ENCODE measurements around the gene TTC23.

TTC23 gene, protein sequence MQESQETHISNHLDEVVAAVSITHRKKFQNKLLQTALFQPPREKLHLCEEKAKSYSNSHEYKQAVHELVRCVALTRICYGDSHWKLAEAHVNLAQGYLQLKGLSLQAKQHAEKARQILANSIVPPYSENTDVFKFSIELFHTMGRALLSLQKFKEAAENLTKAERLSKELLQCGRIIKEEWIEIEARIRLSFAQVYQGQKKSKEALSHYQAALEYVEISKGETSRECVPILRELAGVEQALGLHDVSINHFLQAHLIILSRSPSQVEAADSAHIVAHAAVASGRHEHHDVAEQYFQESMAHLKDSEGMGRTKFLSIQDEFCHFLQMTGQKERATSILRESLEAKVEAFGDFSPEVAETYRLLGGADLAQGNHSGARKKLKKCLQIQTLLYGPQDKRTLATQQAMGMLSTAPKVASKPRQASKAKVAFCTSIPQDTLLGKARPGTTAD

DNA sequence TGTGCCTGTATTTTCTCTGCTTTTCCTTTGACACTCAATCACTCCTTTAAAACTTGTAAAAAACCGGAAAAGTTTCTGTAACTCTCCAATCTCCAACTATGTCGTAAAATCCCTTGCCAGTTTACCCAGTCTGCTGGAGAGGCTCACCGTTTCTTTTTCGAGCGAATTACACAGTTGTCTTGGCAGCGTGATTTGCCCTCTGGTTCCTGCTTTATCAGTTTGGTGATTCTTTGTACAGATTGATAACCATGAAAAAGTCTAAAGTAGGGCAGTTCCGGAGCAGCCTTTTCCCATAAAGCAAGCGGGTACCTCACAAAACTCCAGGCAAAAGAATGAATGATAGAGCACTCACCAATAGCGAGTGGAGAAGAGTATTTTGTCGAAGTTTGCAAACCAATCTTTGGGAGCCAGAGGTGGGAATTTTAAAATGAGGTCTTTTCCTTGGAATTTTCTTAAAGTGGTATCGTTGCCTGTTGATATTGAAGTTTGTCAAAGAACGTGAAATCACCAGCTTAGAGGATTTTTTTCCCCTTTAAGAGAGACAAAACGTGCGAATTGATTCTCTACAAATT lies at the start of gene TTC23:
TSS of gene TTC23 (minus strand) at position 312 of the 572 bp plus-strand sequence. CDS start 20,869 bp downstream, outside the sequence.
- DNase-seq (ENCODE audit: low read depth), result no peak

DNA sequence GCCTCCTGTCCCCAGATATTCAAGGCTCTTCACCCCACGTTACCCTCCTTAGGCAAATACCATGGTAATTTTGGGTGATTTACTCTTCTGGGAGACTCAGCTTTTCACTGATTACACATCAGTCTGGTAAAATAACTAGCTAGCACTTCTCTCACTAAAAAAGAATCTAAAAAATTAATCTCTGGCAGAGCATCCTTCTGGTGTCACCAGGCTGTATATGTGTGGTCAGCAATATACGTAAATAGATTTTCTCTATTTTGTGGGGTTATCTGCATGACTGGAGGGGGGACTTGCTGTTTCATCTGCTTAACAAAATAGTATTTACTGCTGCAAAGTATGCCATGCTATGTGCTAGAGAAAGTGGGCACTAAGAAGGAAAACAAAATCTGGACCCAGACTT lies 47.0 kb upstream of the TTC23 start:
- DNase-seq (ENCODE audit: low read depth), result no peak

DNA sequence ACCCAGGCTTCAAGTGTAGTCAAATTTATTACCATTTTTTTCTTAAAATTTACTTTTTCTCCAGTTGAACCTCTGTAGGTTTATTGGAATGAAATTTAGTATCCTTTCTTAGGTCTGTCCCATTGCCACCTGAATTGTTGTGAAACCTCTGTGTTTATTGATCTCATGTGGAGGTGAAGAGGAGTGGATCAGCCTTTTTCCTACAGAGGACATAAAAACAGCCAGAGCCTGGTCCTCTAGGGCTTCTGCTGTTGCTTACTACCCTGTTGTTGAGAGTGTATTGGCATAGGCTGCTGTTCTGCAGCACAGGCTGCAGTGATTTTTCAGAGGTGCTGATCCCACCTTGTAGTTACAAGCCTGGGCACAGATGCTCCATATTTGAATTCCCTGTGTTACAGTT lies 46.5 kb upstream of the TTC23 start:
- DNase-seq (ENCODE audit: low read depth), result no peak

DNA sequence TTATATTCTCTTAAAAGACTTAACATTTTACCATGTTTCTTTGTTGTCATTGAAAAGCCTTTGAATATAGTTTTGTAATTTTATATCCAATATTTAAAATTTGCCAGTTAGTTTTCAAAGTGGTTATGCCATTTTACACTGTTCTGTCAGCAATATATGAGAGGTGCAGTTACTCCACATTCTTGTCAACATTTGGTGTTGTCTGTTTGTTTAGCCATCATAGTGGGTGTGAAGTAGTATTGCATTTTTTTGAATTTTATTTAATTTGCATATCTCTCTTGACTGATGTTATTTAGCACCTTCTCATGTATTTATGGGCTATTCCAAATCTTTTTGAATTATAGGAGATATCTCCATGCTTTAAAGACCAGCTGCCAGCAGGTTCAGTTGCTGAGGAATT lies 42.3 kb upstream of the TTC23 start:
- DNase-seq (ENCODE audit: low read depth), result no peak

DNA sequence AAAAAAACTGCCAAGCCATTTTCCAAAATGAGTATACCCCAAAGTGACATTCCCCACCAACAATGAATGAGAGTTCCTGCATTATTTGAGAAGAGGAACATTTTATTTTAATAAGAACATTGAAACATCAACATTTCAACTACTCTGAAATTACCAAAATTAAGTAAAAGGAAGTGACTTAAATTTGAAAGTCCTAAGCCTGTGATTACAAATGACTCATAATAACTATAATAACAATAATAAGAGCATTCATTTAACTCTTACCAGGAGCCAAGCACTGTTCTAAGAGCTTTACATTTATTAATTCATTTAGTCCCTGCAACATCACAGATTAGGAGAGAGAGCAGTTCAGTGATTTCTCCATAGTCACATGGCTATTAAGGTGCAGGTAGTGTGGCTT lies 34.3 kb upstream of the TTC23 start:
- DNase-seq (ENCODE audit: low read depth), result no peak

DNA sequence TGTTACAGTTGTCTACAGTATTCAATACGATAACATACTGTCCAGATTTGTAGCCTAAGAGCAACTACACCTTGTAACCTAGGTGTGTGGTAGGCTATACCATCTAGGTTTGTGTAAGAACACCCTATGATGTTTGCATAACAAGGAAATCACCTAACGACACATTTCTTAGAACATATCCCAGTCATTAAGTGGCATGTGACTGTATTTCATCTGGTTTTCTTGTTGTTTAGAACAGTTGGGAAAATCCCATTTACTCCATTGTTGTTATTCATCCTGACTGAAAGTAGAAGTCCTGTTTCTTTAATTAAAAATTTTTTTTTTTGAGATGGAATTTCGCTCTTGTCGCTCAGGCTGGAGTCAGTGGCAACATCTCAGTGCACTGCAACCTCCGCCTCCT lies 33.2 kb upstream of the TTC23 start:
- DNase-seq (ENCODE audit: low read depth), result no peak

DNA sequence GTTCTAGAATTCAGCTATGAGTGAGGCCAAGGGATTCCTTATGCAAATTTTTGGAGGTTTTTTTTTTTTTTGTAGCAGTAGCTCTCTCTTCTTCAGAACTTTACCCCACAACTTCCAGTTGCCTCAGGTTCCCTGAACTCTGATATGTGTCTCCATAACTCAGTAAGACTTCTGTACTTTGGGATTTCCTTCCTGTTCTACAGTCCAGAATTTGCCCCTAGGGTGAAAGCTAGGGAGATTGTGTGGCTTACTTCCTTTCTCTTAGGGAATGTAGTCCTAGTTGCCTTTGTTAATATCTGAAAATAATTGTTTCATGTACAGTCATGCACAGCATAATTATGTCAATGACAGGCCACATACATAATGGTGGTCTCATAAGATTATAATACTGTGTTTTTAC lies 32.7 kb upstream of the TTC23 start:
- DNase-seq (ENCODE audit: low read depth), result no peak

DNA sequence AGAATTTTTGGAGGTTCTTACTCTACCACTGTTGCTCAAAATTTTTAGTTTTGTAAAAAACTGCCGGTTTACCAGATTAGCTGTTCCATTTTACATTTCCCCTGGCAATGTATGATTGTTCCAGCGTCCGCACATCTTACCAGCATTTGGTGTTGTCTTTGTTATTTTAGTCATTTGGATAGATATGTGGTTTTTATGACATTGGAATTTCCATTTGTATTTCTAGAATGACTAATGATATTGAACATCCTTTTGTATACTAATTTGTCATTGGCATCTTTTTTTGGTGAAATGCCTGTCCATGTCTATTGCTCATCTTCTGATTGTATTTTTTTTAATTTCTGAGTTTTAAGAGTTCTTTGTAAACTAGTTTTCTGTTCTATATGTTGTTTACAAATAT lies 30.4 kb upstream of the TTC23 start:
- no peak for DNase-seq (ENCODE audit: low read depth)

DNA sequence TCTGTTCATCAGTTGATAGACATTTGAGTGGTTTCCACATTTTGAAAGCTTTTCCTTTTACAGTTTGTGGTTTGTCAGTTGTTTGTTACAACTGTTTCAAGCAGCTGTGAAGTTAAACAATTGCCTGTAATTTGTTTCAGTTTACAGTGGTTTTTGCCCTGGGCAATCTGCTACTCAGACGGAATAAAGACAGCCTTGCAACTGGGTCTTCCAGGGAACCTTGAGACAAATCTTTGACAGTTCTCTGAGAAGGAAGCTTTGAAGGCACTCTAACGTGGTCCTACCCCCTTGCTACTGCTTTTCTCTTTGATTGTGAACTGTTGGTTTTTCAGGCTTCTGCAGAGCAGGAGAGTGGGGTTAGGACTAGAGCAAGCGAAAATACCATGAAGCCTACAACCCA lies 29.9 kb upstream of the TTC23 start:
- DNase-seq (ENCODE audit: low read depth), result no peak

DNA sequence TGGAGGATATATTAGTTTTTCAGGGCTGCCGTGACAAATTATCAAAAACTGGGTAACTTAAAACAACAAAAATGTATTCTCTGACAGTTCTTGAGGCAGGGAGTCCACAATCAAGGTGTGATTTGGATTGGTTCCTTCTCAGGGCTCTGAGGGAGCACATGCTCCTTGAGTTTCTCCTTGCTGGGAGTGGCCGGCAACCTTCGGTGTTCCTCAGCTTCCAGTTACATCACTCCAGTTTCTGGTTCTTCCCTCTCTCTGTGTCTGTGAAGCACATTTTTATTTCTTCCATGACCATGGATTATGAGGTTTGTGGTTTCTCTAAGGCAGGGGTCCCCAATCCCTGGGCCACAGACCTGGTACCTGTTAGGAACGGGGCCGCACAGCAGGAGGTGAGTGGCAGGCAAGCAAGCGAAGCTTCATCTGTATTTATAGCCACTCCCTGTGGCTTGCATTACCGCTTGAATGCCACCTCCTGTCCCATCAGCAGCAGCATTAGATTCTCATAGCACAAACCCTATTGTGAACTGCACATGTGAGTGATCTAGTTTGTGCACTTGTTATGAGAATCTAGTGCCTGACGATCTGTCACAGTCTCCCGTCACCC lies 26.2 kb upstream of the TTC23 start:
- DNase-seq (ENCODE audit: low read depth), result no peak

DNA sequence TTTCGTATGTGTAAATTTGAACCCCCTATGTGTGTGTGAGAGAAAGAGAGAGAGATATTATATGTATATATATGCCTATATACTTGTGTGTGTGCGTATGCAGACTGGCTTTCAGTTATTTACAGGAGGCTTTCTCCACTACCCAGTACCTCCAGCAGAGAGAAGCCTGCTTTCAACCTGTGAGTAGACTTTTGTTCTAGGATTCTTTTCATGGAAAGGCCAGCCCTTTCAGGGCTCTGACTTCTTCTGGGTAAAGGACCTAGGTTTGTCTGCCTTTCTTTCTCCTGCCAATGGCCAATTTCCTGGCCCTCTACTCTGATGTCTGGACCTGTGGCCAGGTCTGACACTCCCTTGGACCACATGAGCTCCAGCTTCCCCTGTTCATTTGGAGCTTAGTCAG lies 25.7 kb upstream of the TTC23 start:
- DNase-seq (ENCODE audit: low read depth), result no peak

DNA sequence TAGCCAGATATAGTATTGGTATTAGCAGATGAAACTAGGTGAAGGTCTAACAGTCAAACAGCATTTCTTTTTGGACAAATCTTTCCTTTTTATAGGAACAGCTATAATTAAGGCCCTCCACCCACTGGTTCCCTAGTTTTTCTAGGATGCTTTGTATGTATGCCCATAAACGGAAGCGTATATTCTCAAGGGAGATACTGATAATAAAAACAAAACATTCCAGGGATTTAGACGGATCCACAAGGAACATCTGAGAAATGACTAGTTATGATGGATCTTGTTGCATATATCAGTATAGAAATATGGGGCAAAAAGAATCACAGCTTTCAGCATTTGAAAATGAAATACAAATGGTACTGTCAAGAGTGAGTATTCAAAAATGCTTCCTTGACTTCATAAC lies 24.4 kb upstream of the TTC23 start:
- no peak for DNase-seq (ENCODE audit: low read depth)

DNA sequence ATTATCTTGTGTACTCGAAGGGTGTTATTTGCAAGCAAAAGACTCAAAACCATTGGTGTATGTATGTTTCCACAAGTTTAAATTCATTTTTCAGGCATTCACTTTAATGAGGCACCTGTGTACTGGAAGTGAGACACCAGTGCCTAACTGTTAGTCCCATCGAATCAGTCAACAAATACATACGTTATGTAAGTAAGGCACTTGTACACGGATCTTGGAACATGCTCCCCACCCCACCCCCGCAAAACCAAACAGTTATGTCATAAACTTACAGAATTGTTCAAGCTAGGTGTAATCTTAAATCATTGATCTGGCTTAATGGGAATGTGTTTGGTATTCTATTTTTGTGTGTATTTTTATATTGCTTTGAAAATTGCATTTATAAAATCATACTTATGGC lies 19.1 kb upstream of the TTC23 start:
- no peak for DNase-seq (ENCODE audit: low read depth)

DNA sequence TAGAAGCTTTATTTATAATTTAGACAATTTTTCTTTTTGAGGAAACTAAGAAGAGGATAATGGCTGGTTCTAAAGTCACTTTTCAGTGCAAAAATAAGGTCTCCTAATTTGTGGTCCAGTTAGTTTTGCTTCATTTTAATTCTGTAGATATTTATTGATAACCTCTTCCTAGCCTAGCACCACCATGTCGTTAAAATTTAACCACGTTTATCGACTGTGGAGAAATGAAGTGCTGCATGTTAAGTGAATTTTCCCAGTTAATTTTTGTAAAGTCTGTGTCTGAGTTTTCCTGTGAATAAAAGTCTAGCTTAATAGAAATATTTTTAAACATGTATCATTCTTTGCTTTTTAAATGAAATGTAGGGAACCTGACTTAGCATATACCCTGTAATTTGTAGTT lies 18.6 kb upstream of the TTC23 start:
- DNase-seq (ENCODE audit: low read depth), result no peak

DNA sequence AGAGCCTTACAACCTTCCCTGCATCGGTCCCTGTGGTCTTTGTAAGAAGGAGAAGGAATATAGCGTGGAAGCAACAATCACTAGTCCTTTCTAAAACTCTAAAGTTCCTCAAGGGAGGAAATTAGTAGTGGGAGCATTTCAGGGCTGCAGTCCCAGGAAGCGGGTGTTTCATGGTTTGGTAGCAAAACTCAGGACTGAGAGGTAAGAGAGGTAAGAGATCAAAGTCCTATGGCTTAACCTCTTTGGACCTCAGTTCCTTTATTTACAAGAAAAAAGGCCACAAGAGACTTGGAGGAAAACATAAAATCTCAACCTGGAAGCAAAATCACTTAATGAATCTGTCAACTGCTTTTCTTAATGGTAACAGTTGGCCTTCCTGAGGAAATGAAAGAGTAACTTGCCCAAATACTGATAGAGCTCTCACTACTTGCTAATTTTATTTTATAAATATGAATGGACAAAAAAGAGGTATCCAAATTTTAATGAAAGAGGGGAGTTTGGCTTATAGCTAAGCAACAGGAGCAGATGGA lies 16.2 kb upstream of the TTC23 start:
- no peak for DNase-seq (ENCODE audit: low read depth)

DNA sequence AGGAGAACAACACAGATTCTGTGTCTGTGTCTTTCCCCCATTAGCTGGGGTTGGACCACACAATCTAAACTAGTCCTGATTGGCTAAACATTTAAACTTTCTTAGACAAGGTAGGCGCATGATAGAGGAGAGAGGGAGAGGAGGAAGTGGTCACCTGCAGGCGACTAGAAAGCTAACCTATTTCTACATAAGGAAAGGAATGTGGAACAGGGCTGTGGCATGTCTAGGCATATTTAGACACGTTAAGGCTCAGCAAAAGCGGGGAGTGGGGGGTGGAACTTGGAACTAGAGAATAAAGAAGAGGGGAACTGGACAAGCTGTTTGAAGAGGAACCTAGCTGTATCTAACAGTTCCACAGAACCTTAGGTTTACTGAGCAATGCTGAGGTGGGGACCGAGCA lies 14.7 kb upstream of the TTC23 start:
- no peak for DNase-seq (ENCODE audit: low read depth)

DNA sequence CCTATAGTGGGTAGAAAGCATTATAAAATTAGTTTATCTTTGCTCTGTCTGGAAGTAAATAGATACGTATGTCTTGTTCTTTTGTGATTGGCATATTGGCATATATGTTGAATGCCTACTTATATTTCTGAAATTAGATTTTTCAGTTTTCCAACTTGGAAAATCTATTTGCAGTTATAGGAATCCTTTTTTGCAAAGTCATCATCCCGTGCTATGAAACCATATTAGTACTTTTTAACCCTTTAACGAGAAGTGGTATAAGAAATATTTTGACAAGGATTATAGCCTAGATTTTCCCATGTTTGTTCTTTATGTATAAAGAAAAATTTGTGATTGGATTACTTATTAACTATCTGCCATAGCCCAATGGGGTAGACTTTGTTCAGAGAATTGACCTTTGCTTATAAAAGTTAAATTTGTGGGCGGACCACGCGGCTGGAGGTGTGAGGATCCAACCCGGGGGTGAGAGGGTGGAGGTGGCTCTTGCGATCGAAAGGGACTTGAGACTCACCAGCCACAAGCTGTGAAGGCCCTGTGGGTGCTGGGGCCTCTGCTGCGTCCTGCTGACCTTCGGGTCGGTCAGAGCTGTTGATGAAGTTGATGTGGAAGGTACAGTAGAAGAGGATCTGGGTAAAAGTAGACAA lies 7.8 kb upstream of the TTC23 start:
- DNase-seq (ENCODE audit: low read depth), result no peak

DNA sequence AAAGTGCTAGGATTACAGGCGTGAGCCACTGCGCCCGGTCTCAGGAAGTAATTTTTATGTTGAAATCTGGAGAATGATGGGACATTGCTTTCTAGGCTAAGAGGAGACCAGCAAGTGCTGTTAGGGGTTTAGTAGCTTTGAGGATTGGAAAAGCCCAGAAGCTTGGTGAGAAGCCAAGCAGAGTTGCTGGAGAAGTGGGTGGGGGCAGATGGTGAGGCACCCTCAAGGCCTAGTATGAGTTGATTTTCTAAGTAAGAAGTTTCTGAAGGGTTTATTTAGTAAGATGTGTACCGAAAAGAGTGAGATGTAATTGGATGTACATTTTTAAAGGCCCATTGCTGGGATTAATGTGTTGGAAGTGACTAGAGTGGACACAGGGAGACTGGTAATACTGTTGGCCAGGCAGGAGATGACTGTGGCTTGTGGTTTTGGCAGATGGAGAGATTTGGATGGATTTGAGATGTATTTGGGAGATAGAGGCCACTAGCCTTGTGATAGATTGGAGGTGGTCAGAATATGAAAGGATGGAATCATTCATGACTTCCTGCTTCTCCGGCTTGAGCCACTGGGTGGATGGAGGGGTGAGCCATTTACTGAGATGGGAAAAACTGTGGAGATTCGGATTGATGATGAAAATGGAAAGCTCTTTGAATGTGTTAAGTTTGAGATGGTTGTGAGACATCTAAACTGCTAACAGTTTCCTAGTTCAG lies 4.2 kb upstream of the TTC23 start:
- DNase-seq (ENCODE audit: low read depth), result no peak

DNA sequence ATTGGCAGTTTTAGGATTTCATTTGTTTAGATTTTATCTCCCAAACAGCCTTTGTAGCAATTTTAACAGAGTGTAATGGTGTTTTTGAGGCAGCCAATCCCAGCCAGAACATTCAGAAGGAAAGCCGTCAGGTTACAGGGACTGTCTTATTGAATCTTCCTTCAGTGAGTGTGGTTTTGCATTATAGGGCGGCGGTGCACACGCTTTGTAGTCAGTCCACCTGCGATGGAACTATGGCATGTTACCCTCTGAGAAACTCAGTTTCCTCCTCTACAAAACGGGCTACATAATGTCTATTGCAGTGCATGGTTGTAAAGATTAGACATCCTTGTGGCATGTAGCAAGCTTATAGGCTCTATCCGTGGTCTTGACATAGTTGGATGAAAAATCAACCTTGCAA lies 2.9 kb upstream of the TTC23 start:
- no peak for DNase-seq (ENCODE audit: low read depth)

DNA sequence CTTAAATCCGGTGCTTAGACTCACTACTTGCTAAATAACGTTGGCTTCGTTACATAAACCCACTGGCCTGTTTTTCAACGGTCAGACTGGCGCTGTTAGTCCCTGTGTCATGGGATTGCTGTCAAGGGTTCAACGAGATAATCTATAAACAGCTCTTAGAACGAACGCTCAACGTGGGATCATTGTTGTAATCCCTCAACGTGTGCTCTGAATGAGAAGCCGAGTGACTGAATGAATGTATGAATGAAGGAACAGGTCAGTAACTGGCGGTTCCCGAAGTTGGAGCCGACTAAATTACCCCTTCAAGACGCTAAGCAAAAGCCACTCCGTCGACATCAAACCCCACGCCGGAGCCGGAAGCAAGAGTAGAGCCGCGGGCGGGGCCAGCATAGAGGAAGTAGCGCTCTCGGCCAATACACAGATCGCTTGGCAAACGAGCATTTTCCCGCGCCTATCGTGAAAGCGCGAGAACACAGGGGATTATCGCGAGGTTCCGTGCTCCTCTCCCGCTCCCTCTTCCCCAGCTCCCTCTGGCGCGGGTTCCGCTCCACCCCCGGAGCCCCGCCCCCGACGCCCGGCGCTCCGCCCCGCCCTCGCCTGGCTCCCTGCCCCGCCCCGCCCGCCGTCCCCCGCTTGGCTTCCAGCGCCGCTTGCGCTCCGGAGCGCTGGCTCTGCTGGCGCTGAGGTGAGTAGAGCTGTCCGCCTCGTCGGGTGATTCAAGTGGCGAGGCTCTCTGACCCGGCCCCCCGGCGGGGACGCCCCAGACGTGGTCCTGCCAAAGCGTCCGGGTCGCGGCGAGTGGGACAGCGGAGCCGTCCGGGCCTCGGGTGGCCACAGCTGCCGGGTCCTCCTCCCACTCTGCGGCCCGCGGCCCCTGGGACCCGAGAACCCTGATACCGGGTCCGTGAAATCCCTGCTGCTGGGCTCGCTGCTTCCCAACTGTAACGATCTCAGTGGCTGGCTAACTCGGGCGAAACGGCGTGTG lies 1.8 kb upstream of the TTC23 start, which contains the start of gene LRRC28:
TSS of gene LRRC28 (plus strand) at position 625 of the 985 bp plus-strand sequence. CDS start 4,477 bp downstream, outside the sequence.
- DNase-seq (ENCODE audit: low read depth), result peak; percentile 89

DNA sequence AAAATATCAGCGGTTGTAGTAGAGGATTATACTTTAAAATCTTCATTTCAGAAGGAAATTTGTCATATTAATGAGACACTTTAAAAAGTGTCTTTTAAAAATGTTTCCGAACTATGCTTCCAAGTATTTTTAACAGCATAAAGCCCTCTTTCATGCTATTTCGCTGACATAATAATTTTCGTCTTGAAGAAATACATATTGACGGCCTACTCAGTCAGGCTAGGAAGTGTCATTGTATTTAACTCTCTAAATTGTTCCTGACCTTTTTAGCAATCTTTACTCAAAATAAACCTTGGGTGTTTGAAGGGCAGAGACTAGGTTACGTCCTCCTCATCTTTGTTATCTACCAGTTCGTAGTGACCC lies 1.1 kb upstream of the TTC23 start:
- no peak for DNase-seq (ENCODE audit: low read depth)

All from stimulated activated CD8-positive, alpha-beta memory T cell treated with anti-CD3 and anti-CD28 coated beads, Interleukin-7, amount 100 ng/mL, for 24 hours (primary cell).